ENCODE measurements around the gene IRF2. TPM values are rescaled to one million over a fixed set of nuclear protein-coding genes. Genes with fewer than 3 reads are reported as not detected.

The IRF2 gene
- total RNA-seq, 2 donors from 2014 or later: 17.3 to 24.6 TPM

DNA sequence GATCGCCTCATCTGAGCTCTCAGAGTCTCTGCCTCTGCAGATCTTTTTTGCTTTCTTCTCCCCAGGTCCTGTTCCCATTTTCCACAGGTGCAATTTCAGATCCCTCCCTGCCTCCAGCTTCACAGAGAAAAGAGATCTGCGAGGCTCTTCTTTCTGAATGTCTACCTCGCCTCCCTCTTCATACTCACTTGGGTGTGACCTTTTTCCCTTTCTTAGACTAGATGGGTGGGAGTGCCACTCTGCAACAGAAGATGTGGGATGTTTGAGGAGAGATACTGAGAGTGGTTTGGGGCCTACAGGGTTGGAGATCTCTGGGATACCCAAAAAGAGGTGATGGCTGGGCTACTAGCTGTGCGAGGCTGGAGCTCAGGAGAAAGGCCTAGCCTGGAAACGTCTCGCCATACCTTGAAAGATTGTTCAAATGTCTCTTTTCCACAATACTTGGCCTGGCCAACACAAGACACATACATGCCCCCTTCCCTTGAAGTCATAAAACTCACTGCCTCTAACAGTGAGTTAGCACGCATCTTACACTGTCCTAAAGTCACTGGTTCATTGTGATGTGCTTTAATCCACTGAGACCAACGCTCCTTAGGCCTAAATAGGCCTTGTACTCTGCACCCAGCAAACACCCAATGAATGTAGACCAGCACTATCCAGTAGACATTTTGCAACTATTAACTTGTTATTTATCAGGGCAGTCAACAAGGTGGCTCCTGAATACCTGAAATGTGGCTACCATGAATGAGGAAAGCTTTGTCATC is 33.6 kb downstream of the IRF2 start:
- H3K4me3 ChIP-seq (ENCODE audit: low read length): no peak overlapping the region
- peaks cover 2% of the 10 kb centered on the region for H3K4me1 ChIP-seq (ENCODE audit: control insufficient read depth, insufficient read depth, low read length)
- Mint-ChIP-seq H3K4me1 (peaks cover 57% of the 10 kb centered on the region), H3K27me3 (ENCODE audit: insufficient read depth) (no peaks in the 10 kb centered on the region), H3K9me3 (no peaks in the 10 kb centered on the region), H3K36me3 (ENCODE audit: low read depth) (no peaks in the 10 kb centered on the region), H3K4me3 (no peak overlapping the region), H3K27ac (peak overlapping the region; percentile 71)
- no peaks in the 10 kb centered on the region for H3K9me3 ChIP-seq (ENCODE audit: control insufficient read depth, low read length)
- no peak overlapping the region for H3K9ac ChIP-seq (ENCODE audit: extremely low read depth, low read length, poor library complexity, severe bottlenecking)
- WGBS, 2 experiments (ENCODE audit: insufficient coverage in 1 of 2, insufficient read length in 1 of 2): 90 to 95% methylated on average over 5 to 8 of the region's 8 CpGs
- TF ChIP-seq, protein P1, sequence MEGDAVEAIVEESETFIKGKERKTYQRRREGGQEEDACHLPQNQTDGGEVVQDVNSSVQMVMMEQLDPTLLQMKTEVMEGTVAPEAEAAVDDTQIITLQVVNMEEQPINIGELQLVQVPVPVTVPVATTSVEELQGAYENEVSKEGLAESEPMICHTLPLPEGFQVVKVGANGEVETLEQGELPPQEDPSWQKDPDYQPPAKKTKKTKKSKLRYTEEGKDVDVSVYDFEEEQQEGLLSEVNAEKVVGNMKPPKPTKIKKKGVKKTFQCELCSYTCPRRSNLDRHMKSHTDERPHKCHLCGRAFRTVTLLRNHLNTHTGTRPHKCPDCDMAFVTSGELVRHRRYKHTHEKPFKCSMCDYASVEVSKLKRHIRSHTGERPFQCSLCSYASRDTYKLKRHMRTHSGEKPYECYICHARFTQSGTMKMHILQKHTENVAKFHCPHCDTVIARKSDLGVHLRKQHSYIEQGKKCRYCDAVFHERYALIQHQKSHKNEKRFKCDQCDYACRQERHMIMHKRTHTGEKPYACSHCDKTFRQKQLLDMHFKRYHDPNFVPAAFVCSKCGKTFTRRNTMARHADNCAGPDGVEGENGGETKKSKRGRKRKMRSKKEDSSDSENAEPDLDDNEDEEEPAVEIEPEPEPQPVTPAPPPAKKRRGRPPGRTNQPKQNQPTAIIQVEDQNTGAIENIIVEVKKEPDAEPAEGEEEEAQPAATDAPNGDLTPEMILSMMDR (conservative IDR thresholded peaks at IDR 0.05): no peak
- DNase-seq: no peak
- H3K36me3 ChIP-seq (ENCODE audit: control insufficient read depth, insufficient read depth, low read length): no peaks in the 10 kb centered on the region
- H3K27ac ChIP-seq (ENCODE audit: low read depth, low read length): no peak overlapping the region
- no peaks in the 10 kb centered on the region for H3K27me3 ChIP-seq (ENCODE audit: control insufficient read depth, insufficient read depth, low read length, poor library complexity, severe bottlenecking)

DNA sequence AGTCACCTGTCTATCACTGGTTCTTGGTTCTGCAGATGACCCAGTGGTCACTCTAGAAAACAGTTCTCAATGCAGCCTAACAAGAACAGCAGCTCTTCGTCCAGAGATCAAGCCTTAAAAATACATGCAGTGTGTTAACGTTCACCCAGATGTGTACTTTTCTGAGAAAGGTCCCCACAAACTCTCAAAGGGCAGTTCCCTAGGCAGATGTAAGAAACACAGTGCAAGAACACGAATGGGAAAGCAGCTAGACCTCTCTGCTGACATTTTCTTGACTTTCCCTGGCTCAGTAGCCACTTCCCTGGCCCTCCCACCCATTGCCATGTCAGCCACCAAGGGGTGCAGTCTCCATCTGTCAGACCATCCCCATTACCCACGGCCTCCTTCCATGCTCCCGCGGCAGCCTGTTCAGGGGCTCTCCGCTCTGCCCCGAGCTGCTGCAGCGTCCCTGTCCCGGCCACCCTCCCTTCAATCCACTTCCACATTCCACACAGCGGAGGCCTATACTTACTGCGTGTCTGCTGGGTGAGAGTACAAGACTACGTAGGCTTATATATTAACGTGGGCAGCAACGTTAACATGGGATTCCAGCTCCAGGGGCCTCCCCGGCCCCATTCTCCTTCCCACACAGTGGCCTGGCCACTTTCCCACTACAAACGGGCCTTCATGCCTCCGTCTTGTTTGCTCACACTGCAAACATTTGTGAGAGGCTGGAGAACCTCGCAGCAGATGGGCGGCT is 34.3 kb downstream of the IRF2 start:
- H3K4me1 Mint-ChIP-seq: peaks cover 53% of the 10 kb centered on the region
- H3K27me3 Mint-ChIP-seq (ENCODE audit: insufficient read depth): no peaks in the 10 kb centered on the region
- H3K9ac ChIP-seq (ENCODE audit: extremely low read depth, low read length, poor library complexity, severe bottlenecking): no peak overlapping the region
- 87 to 90% methylated on average over 20 of the region's 20 CpGs for WGBS, 2 experiments (ENCODE audit: insufficient coverage in 1 of 2, insufficient read length in 1 of 2)
- TF ChIP-seq, protein P1 (conservative IDR thresholded peaks at IDR 0.05): no peak
- H3K4me3 Mint-ChIP-seq: no peak overlapping the region
- H3K36me3 Mint-ChIP-seq (ENCODE audit: low read depth): no peaks in the 10 kb centered on the region
- H3K9me3 ChIP-seq (ENCODE audit: control insufficient read depth, low read length): no peaks in the 10 kb centered on the region
- peaks cover 2% of the 10 kb centered on the region for H3K4me1 ChIP-seq (ENCODE audit: control insufficient read depth, insufficient read depth, low read length)
- H3K27me3 ChIP-seq (ENCODE audit: control insufficient read depth, insufficient read depth, low read length, poor library complexity, severe bottlenecking): no peaks in the 10 kb centered on the region
- DNase-seq: peak; percentile 56
- H3K36me3 ChIP-seq (ENCODE audit: control insufficient read depth, insufficient read depth, low read length): no peaks in the 10 kb centered on the region
- no peaks in the 10 kb centered on the region for H3K9me3 Mint-ChIP-seq
- H3K27ac Mint-ChIP-seq: no peak overlapping the region
- no peak overlapping the region for H3K27ac ChIP-seq (ENCODE audit: low read depth, low read length)
- H3K4me3 ChIP-seq (ENCODE audit: low read length): no peak overlapping the region

DNA sequence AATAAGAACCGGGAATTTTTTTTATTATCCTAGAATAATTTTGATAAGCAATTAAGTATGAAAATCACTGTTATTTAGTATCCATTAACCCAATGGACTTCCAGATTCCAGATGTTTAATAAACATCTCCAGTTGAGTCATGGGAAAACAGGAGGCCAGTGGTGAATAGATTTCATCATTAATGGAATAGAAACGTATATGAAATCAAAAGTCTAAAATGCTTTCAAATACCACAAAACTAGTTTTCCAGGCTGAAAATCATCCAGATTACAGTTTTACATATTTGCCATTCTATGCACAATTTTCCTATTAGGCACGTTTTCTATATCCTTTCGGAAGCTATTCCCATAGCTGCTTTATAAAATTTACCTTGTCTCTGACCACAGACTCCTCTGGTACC is 35.0 kb downstream of the IRF2 start:
- DNase-seq: no peak
- Mint-ChIP-seq H3K27ac (no peak overlapping the region), H3K4me1 (peaks cover 49% of the 10 kb centered on the region), H3K27me3 (ENCODE audit: insufficient read depth) (no peaks in the 10 kb centered on the region), H3K9me3 (no peaks in the 10 kb centered on the region), H3K4me3 (no peak overlapping the region), H3K36me3 (ENCODE audit: low read depth) (no peaks in the 10 kb centered on the region)
- no peak overlapping the region for H3K9ac ChIP-seq (ENCODE audit: extremely low read depth, low read length, poor library complexity, severe bottlenecking)
- WGBS, 2 experiments (ENCODE audit: insufficient coverage in 1 of 2, insufficient read length in 1 of 2): 91 to 100% methylated on average over 3 of the region's 4 CpGs
- no peaks in the 10 kb centered on the region for H3K36me3 ChIP-seq (ENCODE audit: control insufficient read depth, insufficient read depth, low read length)
- no peaks in the 10 kb centered on the region for H3K9me3 ChIP-seq (ENCODE audit: control insufficient read depth, low read length)
- TF ChIP-seq, protein P1 (conservative IDR thresholded peaks at IDR 0.05): no peak
- H3K27me3 ChIP-seq (ENCODE audit: control insufficient read depth, insufficient read depth, low read length, poor library complexity, severe bottlenecking): no peaks in the 10 kb centered on the region
- H3K27ac ChIP-seq (ENCODE audit: low read depth, low read length): no peak overlapping the region
- no peak overlapping the region for H3K4me3 ChIP-seq (ENCODE audit: low read length)
- H3K4me1 ChIP-seq (ENCODE audit: control insufficient read depth, insufficient read depth, low read length): peaks cover 2% of the 10 kb centered on the region

All from endodermal cell (in vitro differentiated cells).